ENCODE measurements around the gene PDE3A.

PDE3A gene

DNA sequence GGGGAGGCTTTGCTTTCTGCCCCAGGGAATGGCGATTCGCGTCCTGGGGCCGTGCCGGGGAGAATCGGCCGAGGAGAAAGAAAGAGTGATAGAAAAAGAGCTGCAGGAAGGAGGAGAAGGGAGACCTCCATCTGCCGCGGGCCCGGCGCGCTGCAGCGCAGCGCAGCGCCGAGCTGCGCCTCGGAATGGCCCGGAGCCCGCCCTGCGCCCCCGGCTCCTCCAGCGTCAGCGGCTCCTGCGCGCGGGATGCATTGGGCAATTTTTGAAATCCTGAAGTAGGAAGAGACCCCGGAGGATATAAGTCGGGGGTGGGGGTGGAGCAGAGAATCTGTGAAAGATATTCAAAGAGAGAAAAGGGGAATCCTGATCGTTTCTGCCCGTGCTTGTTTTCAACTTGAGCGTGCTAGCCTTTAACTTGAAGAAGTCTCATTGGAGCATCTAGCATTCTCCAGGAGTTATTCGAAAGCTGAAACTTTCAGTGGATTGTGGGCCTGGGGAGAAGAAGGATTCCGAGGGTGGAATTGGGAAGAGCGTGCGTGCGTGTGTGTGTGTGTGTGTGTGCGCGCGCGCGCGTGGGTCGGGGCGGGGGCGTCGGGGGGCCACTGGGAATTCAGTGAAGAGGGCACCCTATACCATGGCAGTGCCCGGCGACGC, 441 bp downstream of the PDE3A start:
- H3K14ac ChIP-seq (ENCODE audit: low read length) = no peak overlapping the region
- H2BK15ac ChIP-seq (ENCODE audit: low read length) = no peak overlapping the region
- peak overlapping the region; percentile 43 for H4K91ac ChIP-seq (ENCODE audit: low read depth, low read length, poor library complexity)
- peak overlapping the region; percentile 56 for H3K27ac ChIP-seq (replicated peaks; ENCODE audit: low read length)
- peak; percentile 67 for DNase-seq (ENCODE audit: low spot score)
- peak overlapping the region; percentile 100 for H2AFZ ChIP-seq (ENCODE audit: low read length)
- H3K4me3 ChIP-seq (ENCODE audit: low read length in 2 of 2) = peak overlapping the region; percentile 93 to 95
- no peak overlapping the region for H2BK12ac ChIP-seq (ENCODE audit: low read length)
- H3K23ac ChIP-seq (ENCODE audit: low read depth, low read length, poor library complexity) = no peak overlapping the region
- H2BK5ac ChIP-seq (ENCODE audit: low read length) = peak overlapping the region; percentile 26
- no peak overlapping the region for H4K8ac ChIP-seq (ENCODE audit: low read depth, low read length)
- no peak overlapping the region for H2AK5ac ChIP-seq (ENCODE audit: low read depth, low read length)
- peak overlapping the region; percentile 95 for H3K18ac ChIP-seq (ENCODE audit: low read length)
- H3K4me1 ChIP-seq (ENCODE audit: control insufficient read depth in 2 of 2, insufficient read depth in 1 of 2, low read depth in 1 of 2, low read length in 2 of 2) = peaks cover 0 to 13% of the 10 kb centered on the region in 2 donors
- H3K36me3 ChIP-seq (replicated peaks in 1 of 2; ENCODE audit: control insufficient read depth in 2 of 2, insufficient read depth in 2 of 2, low read length in 2 of 2) = no peaks in the 10 kb centered on the region
- H3K27me3 ChIP-seq (ENCODE audit: control insufficient read depth in 3 of 3, insufficient read depth in 3 of 3, low read depth in 1 of 3, low read length in 3 of 3) = peaks cover 0 to 4% (median 0%) of the 10 kb centered on the region in 3 experiments
- H3K9ac ChIP-seq (ENCODE audit: low read depth, low read length, poor library complexity) = peak overlapping the region; percentile 91
- peak overlapping the region; percentile 98 for H3K4me2 ChIP-seq (ENCODE audit: insufficient read depth, low read length, poor library complexity, severe bottlenecking)
- H3K4ac ChIP-seq (ENCODE audit: low read length) = no peak overlapping the region
- no peak overlapping the region for H2BK120ac ChIP-seq (ENCODE audit: low read depth, low read length)
- H3K9me3 ChIP-seq (replicated peaks in 1 of 2; ENCODE audit: control insufficient read depth in 2 of 2, insufficient read depth in 1 of 2, low read depth in 1 of 2, low read length in 2 of 2) = no peaks in the 10 kb centered on the region
- peaks cover 4% of the 10 kb centered on the region for H3K79me1 ChIP-seq (ENCODE audit: low read depth, low read length)
- no CpG with 5 or more reads among the region's 50 CpGs for WGBS, 2 donors (ENCODE audit: extremely low coverage in 2 of 2, insufficient read length in 2 of 2, insufficient replicate concordance in 1 of 2)

DNA sequence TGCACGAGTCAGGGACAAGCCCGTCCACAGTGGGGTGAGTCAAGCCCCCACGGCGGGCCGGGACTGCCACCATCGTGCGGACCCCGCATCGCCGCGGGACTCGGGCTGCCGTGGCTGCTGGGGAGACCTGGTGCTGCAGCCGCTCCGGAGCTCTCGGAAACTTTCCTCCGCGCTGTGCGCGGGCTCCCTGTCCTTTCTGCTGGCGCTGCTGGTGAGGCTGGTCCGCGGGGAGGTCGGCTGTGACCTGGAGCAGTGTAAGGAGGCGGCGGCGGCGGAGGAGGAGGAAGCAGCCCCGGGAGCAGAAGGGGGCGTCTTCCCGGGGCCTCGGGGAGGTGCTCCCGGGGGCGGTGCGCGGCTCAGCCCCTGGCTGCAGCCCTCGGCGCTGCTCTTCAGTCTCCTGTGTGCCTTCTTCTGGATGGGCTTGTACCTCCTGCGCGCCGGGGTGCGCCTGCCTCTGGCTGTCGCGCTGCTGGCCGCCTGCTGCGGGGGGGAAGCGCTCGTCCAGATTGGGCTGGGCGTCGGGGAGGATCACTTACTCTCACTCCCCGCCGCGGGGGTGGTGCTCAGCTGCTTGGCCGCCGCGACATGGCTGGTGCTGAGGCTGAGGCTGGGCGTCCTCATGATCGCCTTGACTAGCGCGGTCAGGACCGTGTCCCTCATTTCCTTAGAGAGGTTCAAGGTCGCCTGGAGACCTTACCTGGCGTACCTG, 1.1 kb downstream of the PDE3A start:
- peaks cover 0 to 4% (median 0%) of the 10 kb centered on the region in 3 experiments for H3K27me3 ChIP-seq (ENCODE audit: control insufficient read depth in 3 of 3, insufficient read depth in 3 of 3, low read depth in 1 of 3, low read length in 3 of 3)
- H3K4ac ChIP-seq (ENCODE audit: low read length) = no peak overlapping the region
- peak overlapping the region; percentile 100 for H2AFZ ChIP-seq (ENCODE audit: low read length)
- H3K14ac ChIP-seq (ENCODE audit: low read length) = no peak overlapping the region
- no peaks in the 10 kb centered on the region for H3K9me3 ChIP-seq (replicated peaks in 1 of 2; ENCODE audit: control insufficient read depth in 2 of 2, insufficient read depth in 1 of 2, low read depth in 1 of 2, low read length in 2 of 2)
- no CpG with 5 or more reads among the region's 63 CpGs for WGBS, 2 donors (ENCODE audit: extremely low coverage in 2 of 2, insufficient read length in 2 of 2, insufficient replicate concordance in 1 of 2)
- DNase-seq (ENCODE audit: low spot score) = peak; percentile 48
- no peaks in the 10 kb centered on the region for H3K36me3 ChIP-seq (replicated peaks in 1 of 2; ENCODE audit: control insufficient read depth in 2 of 2, insufficient read depth in 2 of 2, low read length in 2 of 2)
- peak overlapping the region; percentile 43 for H4K91ac ChIP-seq (ENCODE audit: low read depth, low read length, poor library complexity)
- peak overlapping the region; percentile 26 for H2BK5ac ChIP-seq (ENCODE audit: low read length)
- H3K79me1 ChIP-seq (ENCODE audit: low read depth, low read length) = peaks cover 4% of the 10 kb centered on the region
- H3K4me2 ChIP-seq (ENCODE audit: insufficient read depth, low read length, poor library complexity, severe bottlenecking) = peak overlapping the region; percentile 98
- no peak overlapping the region for H2BK12ac ChIP-seq (ENCODE audit: low read length)
- peak overlapping the region; percentile 47 for H3K23ac ChIP-seq (ENCODE audit: low read depth, low read length, poor library complexity)
- peak overlapping the region; percentile 95 for H3K18ac ChIP-seq (ENCODE audit: low read length)
- H3K4me3 ChIP-seq (ENCODE audit: low read length in 2 of 2) = peak overlapping the region; percentile 93 to 95
- peaks cover 0 to 16% of the 10 kb centered on the region in 2 donors for H3K4me1 ChIP-seq (ENCODE audit: control insufficient read depth in 2 of 2, insufficient read depth in 1 of 2, low read depth in 1 of 2, low read length in 2 of 2)
- H2BK120ac ChIP-seq (ENCODE audit: low read depth, low read length) = no peak overlapping the region
- no peak overlapping the region for H2AK5ac ChIP-seq (ENCODE audit: low read depth, low read length)
- H2BK15ac ChIP-seq (ENCODE audit: low read length) = peak overlapping the region; percentile 75
- H3K27ac ChIP-seq (replicated peaks; ENCODE audit: low read length) = no peak overlapping the region
- no peak overlapping the region for H4K8ac ChIP-seq (ENCODE audit: low read depth, low read length)
- H3K9ac ChIP-seq (ENCODE audit: low read depth, low read length, poor library complexity) = peak overlapping the region; percentile 91

GRCh38 chr12:20370014-20370386, 1.7 kb downstream of the PDE3A start:
- H2BK12ac ChIP-seq (ENCODE audit: low read length) = no peak overlapping the region
- no peak overlapping the region for H2BK120ac ChIP-seq (ENCODE audit: low read depth, low read length)
- H4K91ac ChIP-seq (ENCODE audit: low read depth, low read length, poor library complexity) = no peak overlapping the region
- peak overlapping the region; percentile 75 for H2BK15ac ChIP-seq (ENCODE audit: low read length)
- no peak overlapping the region for H3K27ac ChIP-seq (replicated peaks; ENCODE audit: low read length)
- peak overlapping the region; percentile 91 for H3K9ac ChIP-seq (ENCODE audit: low read depth, low read length, poor library complexity)
- WGBS, 2 donors (ENCODE audit: extremely low coverage in 2 of 2, insufficient read length in 2 of 2, insufficient replicate concordance in 1 of 2) = no CpG with 5 or more reads among the region's 21 CpGs
- peak overlapping the region; percentile 100 for H2AFZ ChIP-seq (ENCODE audit: low read length)
- H3K79me1 ChIP-seq (ENCODE audit: low read depth, low read length) = peaks cover 4% of the 10 kb centered on the region
- no peaks in the 10 kb centered on the region for H3K36me3 ChIP-seq (replicated peaks in 1 of 2; ENCODE audit: control insufficient read depth in 2 of 2, insufficient read depth in 2 of 2, low read length in 2 of 2)
- H3K23ac ChIP-seq (ENCODE audit: low read depth, low read length, poor library complexity) = no peak overlapping the region
- peak overlapping the region; percentile 93 to 95 for H3K4me3 ChIP-seq (ENCODE audit: low read length in 2 of 2)
- H3K14ac ChIP-seq (ENCODE audit: low read length) = no peak overlapping the region
- H3K27me3 ChIP-seq (ENCODE audit: control insufficient read depth in 3 of 3, insufficient read depth in 3 of 3, low read depth in 1 of 3, low read length in 3 of 3) = peaks cover 0 to 4% (median 0%) of the 10 kb centered on the region in 3 experiments
- H4K8ac ChIP-seq (ENCODE audit: low read depth, low read length) = no peak overlapping the region
- peaks cover 0 to 16% of the 10 kb centered on the region in 2 donors for H3K4me1 ChIP-seq (ENCODE audit: control insufficient read depth in 2 of 2, insufficient read depth in 1 of 2, low read depth in 1 of 2, low read length in 2 of 2)
- no peak overlapping the region for H3K4ac ChIP-seq (ENCODE audit: low read length)
- peak overlapping the region; percentile 26 for H2BK5ac ChIP-seq (ENCODE audit: low read length)
- no peak for DNase-seq (ENCODE audit: low spot score)
- no peaks in the 10 kb centered on the region for H3K9me3 ChIP-seq (replicated peaks in 1 of 2; ENCODE audit: control insufficient read depth in 2 of 2, insufficient read depth in 1 of 2, low read depth in 1 of 2, low read length in 2 of 2)
- H2AK5ac ChIP-seq (ENCODE audit: low read depth, low read length) = no peak overlapping the region
- peak overlapping the region; percentile 95 for H3K18ac ChIP-seq (ENCODE audit: low read length)
- peak overlapping the region; percentile 98 for H3K4me2 ChIP-seq (ENCODE audit: insufficient read depth, low read length, poor library complexity, severe bottlenecking)

DNA sequence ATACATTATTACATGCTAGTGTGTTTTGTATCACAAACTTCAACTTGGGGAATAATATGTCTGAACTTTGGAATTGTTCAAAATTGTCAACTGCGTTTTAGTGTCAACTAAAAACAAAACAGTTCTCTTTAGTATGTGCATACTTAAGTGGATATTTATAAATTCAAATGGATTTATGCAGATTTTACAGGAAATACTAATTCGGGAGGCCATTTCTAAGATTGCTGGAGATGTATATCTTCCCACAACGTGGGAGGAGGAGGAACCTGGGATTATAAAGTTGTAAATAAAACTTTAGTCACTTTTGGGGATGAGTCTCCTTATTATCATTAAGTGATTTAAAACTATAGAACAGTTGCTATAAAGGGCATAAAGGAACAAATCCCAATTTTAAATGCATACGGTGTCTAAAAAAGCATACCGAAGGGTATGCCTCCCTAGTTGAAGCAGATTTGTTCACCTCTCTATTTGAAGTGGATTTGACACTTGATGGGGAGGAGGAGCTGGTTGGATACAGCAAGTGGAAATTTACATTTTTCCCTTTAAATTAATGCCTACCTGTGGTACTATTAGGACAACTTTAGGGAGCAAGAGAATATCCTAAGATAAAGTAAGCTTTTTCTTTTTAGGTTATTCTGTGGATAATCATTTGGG, 2.7 kb downstream of the PDE3A start:
- DNase-seq (ENCODE audit: low spot score) = no peak
- no peak overlapping the region for H3K23ac ChIP-seq (ENCODE audit: low read depth, low read length, poor library complexity)
- H2BK15ac ChIP-seq (ENCODE audit: low read length) = no peak overlapping the region
- no peak overlapping the region for H4K91ac ChIP-seq (ENCODE audit: low read depth, low read length, poor library complexity)
- no peaks in the 10 kb centered on the region for H3K9me3 ChIP-seq (replicated peaks in 1 of 2; ENCODE audit: control insufficient read depth in 2 of 2, insufficient read depth in 1 of 2, low read depth in 1 of 2, low read length in 2 of 2)
- no peak overlapping the region for H2BK5ac ChIP-seq (ENCODE audit: low read length)
- no peak overlapping the region for H4K8ac ChIP-seq (ENCODE audit: low read depth, low read length)
- H3K9ac ChIP-seq (ENCODE audit: low read depth, low read length, poor library complexity) = no peak overlapping the region
- no peak overlapping the region for H2AFZ ChIP-seq (ENCODE audit: low read length)
- H3K27ac ChIP-seq (replicated peaks; ENCODE audit: low read length) = no peak overlapping the region
- H3K18ac ChIP-seq (ENCODE audit: low read length) = no peak overlapping the region
- no peak overlapping the region for H3K4ac ChIP-seq (ENCODE audit: low read length)
- H2BK120ac ChIP-seq (ENCODE audit: low read depth, low read length) = no peak overlapping the region
- no peak overlapping the region for H3K14ac ChIP-seq (ENCODE audit: low read length)
- H3K4me1 ChIP-seq (ENCODE audit: control insufficient read depth in 2 of 2, insufficient read depth in 1 of 2, low read depth in 1 of 2, low read length in 2 of 2) = peaks cover 0 to 16% of the 10 kb centered on the region in 2 donors
- H3K27me3 ChIP-seq (ENCODE audit: control insufficient read depth in 3 of 3, insufficient read depth in 3 of 3, low read depth in 1 of 3, low read length in 3 of 3) = peaks cover 0 to 4% (median 0%) of the 10 kb centered on the region in 3 experiments
- H3K36me3 ChIP-seq (replicated peaks in 1 of 2; ENCODE audit: control insufficient read depth in 2 of 2, insufficient read depth in 2 of 2, low read length in 2 of 2) = no peaks in the 10 kb centered on the region
- peak overlapping the region in 1 of 2 donors; percentile 93 for H3K4me3 ChIP-seq (ENCODE audit: low read length in 2 of 2)
- peaks cover 4% of the 10 kb centered on the region for H3K79me1 ChIP-seq (ENCODE audit: low read depth, low read length)
- H2AK5ac ChIP-seq (ENCODE audit: low read depth, low read length) = no peak overlapping the region
- WGBS, 2 donors (ENCODE audit: extremely low coverage in 2 of 2, insufficient read length in 2 of 2, insufficient replicate concordance in 1 of 2) = no CpG with 5 or more reads among the region's 5 CpGs
- H2BK12ac ChIP-seq (ENCODE audit: low read length) = no peak overlapping the region
- no peak overlapping the region for H3K4me2 ChIP-seq (ENCODE audit: insufficient read depth, low read length, poor library complexity, severe bottlenecking)

Measured in neuronal stem cell (in vitro differentiated cells).